Naive B cell (primary cell): ENCODE results near the gene PLIN4. TPM values are rescaled to one million over a fixed set of nuclear protein-coding genes. Genes with fewer than 3 reads are reported as not detected.

Experiments
- ATAC-seq, 2 donors: fragments of 150-1000 bp; cut with Tn5 transposase; 2 replicates each; pipeline ENCODE4 v1.10.0; 2021; ENCODE audit warnings: low read depth in 2 of 2, mild to moderate bottlenecking in 2 of 2, moderate library complexity in 2 of 2
- DNase-seq: peaks from one replicate; pipeline ENCODE4 v3.0.0; 2022
- H3K27ac Mint-ChIP-seq, 6 donors: one replicate each; pipeline ENCODE4 v1.8.0; 2020 to 2022; ENCODE audit warnings: mild to moderate bottlenecking in 6 of 6, mixed read lengths in 6 of 6, moderate library complexity in 5 of 6, inconsistent platforms in 2 of 6
- H3K27me3 Mint-ChIP-seq, 3 donors: one replicate each; pipeline ENCODE4 v1.8.0; 2021 to 2022; ENCODE audit warnings: mixed read lengths in 3 of 3, mild to moderate bottlenecking in 1 of 3
- H3K36me3 Mint-ChIP-seq, 2 donors: one replicate each; pipeline ENCODE4 v1.8.0; 2020 to 2022; ENCODE audit warnings: mixed read lengths in 2 of 2, inconsistent platforms in 1 of 2, mild to moderate bottlenecking in 1 of 2
- H3K4me1 Mint-ChIP-seq, 3 donors: one replicate each; pipeline ENCODE4 v1.8.0; 2020 to 2022; ENCODE audit warnings: mixed read lengths in 3 of 3, inconsistent platforms in 1 of 3, mild to moderate bottlenecking in 1 of 3, moderate library complexity in 1 of 3
- H3K4me3 Mint-ChIP-seq, 8 donors: one replicate each; pipeline ENCODE4 v1.8.0; 2020 to 2022; ENCODE audit warnings: mild to moderate bottlenecking in 8 of 8, mixed read lengths in 8 of 8, moderate library complexity in 8 of 8, inconsistent platforms in 2 of 8
- H3K9me3 Mint-ChIP-seq, 7 donors: one replicate each; pipeline ENCODE4 v1.8.0; 2020 to 2022; ENCODE audit warnings: mixed read lengths in 7 of 7, mild to moderate bottlenecking in 5 of 7, inconsistent platforms in 2 of 7, moderate library complexity in 1 of 7
- polyA plus RNA-seq, 6 donors: library from polyadenylated mRNA; unstranded; fragments of 300-500 nt; fragmentation: Illumina TruSeq; gene quantifications; one replicate each; pipeline ENCODE4 v1.2.3, GENCODE V29; 2021; ENCODE audit warnings: low read depth in 6 of 6

Gene PLIN4
- polyA plus RNA-seq, 6 donors from 2014 or later, result 0.04 to 0.21 (median 0.14) TPM; not detected in 2

GRCh38 chr19:4493929-4494690 lies 24.2 kb downstream of the PLIN4 start:
- Mint-ChIP-seq H3K36me3 (peaks cover 0 to 4% of the 10 kb centered on the region in 2 donors), H3K4me1 (no peaks in the 10 kb centered on the region), H3K27me3 (no peaks in the 10 kb centered on the region), H3K27ac (no peak overlapping the region), H3K9me3 (no peaks in the 10 kb centered on the region), H3K4me3 (no peak overlapping the region)
- no peak for DNase-seq
- no peak for ATAC-seq

- ATAC-seq (no peak), DNase-seq (no peak)
- Mint-ChIP-seq H3K36me3 (peaks cover 0 to 4% of the 10 kb centered on the region in 2 donors), H3K4me1 (peaks cover 0 to 2% (median 0%) of the 10 kb centered on the region in 3 donors), H3K27ac (no peak overlapping the region), H3K27me3 (no peaks in the 10 kb centered on the region), H3K4me3 (no peak overlapping the region), H3K9me3 (no peaks in the 10 kb centered on the region)
These were observed 25.0 kb downstream of the PLIN4 start for GRCh38 chr19:4493104-4493928.

GRCh38 chr19:4492337-4493103 lies 25.8 kb downstream of the PLIN4 start:
- H3K27ac Mint-ChIP-seq, result no peak overlapping the region
- no peak for DNase-seq
- H3K36me3 Mint-ChIP-seq, result peaks cover 0 to 4% of the 10 kb centered on the region in 2 donors
- ATAC-seq, result no peak
- peaks cover 0 to 4% (median 2%) of the 10 kb centered on the region in 3 donors for H3K4me1 Mint-ChIP-seq
- H3K27me3 Mint-ChIP-seq, result no peaks in the 10 kb centered on the region
- H3K4me3 Mint-ChIP-seq, result no peak overlapping the region
- no peaks in the 10 kb centered on the region for H3K9me3 Mint-ChIP-seq

GRCh38 chr19:4491446-4491845 lies 26.8 kb downstream of the PLIN4 start:
- Mint-ChIP-seq H3K9me3 (no peaks in the 10 kb centered on the region), H3K36me3 (peaks cover 4 to 5% of the 10 kb centered on the region in 2 donors), H3K4me1 (peaks cover 0 to 6% (median 4%) of the 10 kb centered on the region in 3 donors), H3K27me3 (no peaks in the 10 kb centered on the region), H3K27ac (no peak overlapping the region), H3K4me3 (no peak overlapping the region)
- ATAC-seq (no peak), DNase-seq (no peak)

GRCh38 chr19:4488496-4488895 lies 29.8 kb downstream of the PLIN4 start:
- H3K27me3 Mint-ChIP-seq, result no peaks in the 10 kb centered on the region
- ATAC-seq (no peak), DNase-seq (no peak)
- H3K36me3 Mint-ChIP-seq, result peaks cover 4 to 9% of the 10 kb centered on the region in 2 donors
- no peaks in the 10 kb centered on the region for H3K9me3 Mint-ChIP-seq
- no peak overlapping the region for H3K4me3 Mint-ChIP-seq
- H3K27ac Mint-ChIP-seq, result peak overlapping the region in 1 of 6 donors; percentile 84
- peaks cover 1 to 6% (median 6%) of the 10 kb centered on the region in 3 donors for H3K4me1 Mint-ChIP-seq

GRCh38 chr19:4487572-4487971 lies 30.7 kb downstream of the PLIN4 start:
- Mint-ChIP-seq H3K27me3 (no peaks in the 10 kb centered on the region), H3K4me1 (peaks cover 3 to 7% (median 6%) of the 10 kb centered on the region in 3 donors), H3K36me3 (peaks cover 4 to 9% of the 10 kb centered on the region in 2 donors), H3K9me3 (no peaks in the 10 kb centered on the region), H3K4me3 (no peak overlapping the region), H3K27ac (no peak overlapping the region)
- ATAC-seq (no peak), DNase-seq (no peak)

- no peaks in the 10 kb centered on the region for H3K9me3 Mint-ChIP-seq
- H3K36me3 Mint-ChIP-seq, result peaks cover 0 to 9% of the 10 kb centered on the region in 2 donors
- DNase-seq (no peak), ATAC-seq (no peak)
- peak overlapping the region in 1 of 6 donors; percentile 9 for H3K27ac Mint-ChIP-seq
- no peaks in the 10 kb centered on the region for H3K27me3 Mint-ChIP-seq
- H3K4me3 Mint-ChIP-seq, result no peak overlapping the region
- H3K4me1 Mint-ChIP-seq, result peaks cover 3 to 6% (median 6%) of the 10 kb centered on the region in 3 donors
These were observed 34.9 kb downstream of the PLIN4 start for GRCh38 chr19:4483385-4483784.

GRCh38 chr19:4482721-4483364 lies 35.4 kb downstream of the PLIN4 start:
- Mint-ChIP-seq H3K27ac (no peak overlapping the region), H3K36me3 (peaks cover 0 to 9% of the 10 kb centered on the region in 2 donors)

GRCh38 chr19:4477034-4477801 lies 41.1 kb downstream of the PLIN4 start:
- Mint-ChIP-seq H3K4me3 (peak overlapping the region in 1 of 8 donors; percentile 30), H3K27me3 (no peaks in the 10 kb centered on the region), H3K9me3 (no peaks in the 10 kb centered on the region), H3K4me1 (peaks cover 15 to 21% (median 20%) of the 10 kb centered on the region in 3 donors), H3K27ac (peak overlapping the region in 1 of 6 donors; percentile 39), H3K36me3 (peaks cover 0 to 8% of the 10 kb centered on the region in 2 donors)
- no peak for DNase-seq
- ATAC-seq, result no peak

More at GRCh38 chr19:4482721-4483364, 35.4 kb downstream of the PLIN4 start:
- ATAC-seq (no peak), DNase-seq (no peak)
- Mint-ChIP-seq H3K4me3 (no peak overlapping the region), H3K4me1 (peaks cover 3 to 6% (median 4%) of the 10 kb centered on the region in 3 donors), H3K9me3 (no peaks in the 10 kb centered on the region), H3K27me3 (no peaks in the 10 kb centered on the region)

GRCh38 chr19:4474514-4475022 lies 43.7 kb downstream of the PLIN4 start:
- Mint-ChIP-seq H3K36me3 (peaks cover 0 to 8% of the 10 kb centered on the region in 2 donors), H3K27me3 (no peaks in the 10 kb centered on the region), H3K4me1 (peaks cover 15 to 27% (median 20%) of the 10 kb centered on the region in 3 donors), H3K4me3 (peak overlapping the region in 7 of 8 donors; percentile 46 to 83 (median 80)), H3K9me3 (no peaks in the 10 kb centered on the region), H3K27ac (peak overlapping the region in 2 of 6 donors; percentile 20 to 81)
- DNase-seq (no peak), ATAC-seq (no peak)

- no peak for DNase-seq
- peak overlapping the region in 7 of 8 donors; percentile 58 to 91 (median 80) for H3K4me3 Mint-ChIP-seq
- no peaks in the 10 kb centered on the region for H3K9me3 Mint-ChIP-seq
- peak overlapping the region in 3 of 6 donors; percentile 56 to 82 (median 81) for H3K27ac Mint-ChIP-seq
- no peak for ATAC-seq
- H3K36me3 Mint-ChIP-seq, result peaks cover 0 to 8% of the 10 kb centered on the region in 2 donors
- H3K27me3 Mint-ChIP-seq, result no peaks in the 10 kb centered on the region
- H3K4me1 Mint-ChIP-seq, result peaks cover 15 to 27% (median 20%) of the 10 kb centered on the region in 3 donors
These were observed 44.3 kb downstream of the PLIN4 start for GRCh38 chr19:4473763-4474513.
